ENCODE results near the gene FAM53B.

Gene FAM53B

GRCh38 chr10:124600051-124600880 is 143.9 kb downstream of the FAM53B start:
- no peak for TF ChIP-seq CTCF (IDR thresholded peaks at IDR 0.05; ENCODE audit: control insufficient read depth, extremely low read depth, insufficient read depth)
- DNase-seq (ENCODE audit: low read depth) = no peak
- no peak overlapping the region for H3K4me3 ChIP-seq (ENCODE audit: low read depth, low read length)

- no peak for TF ChIP-seq CTCF (IDR thresholded peaks at IDR 0.05; ENCODE audit: control insufficient read depth, extremely low read depth, insufficient read depth)
- DNase-seq (ENCODE audit: low read depth) = no peak
- no peak overlapping the region for H3K4me3 ChIP-seq (ENCODE audit: low read depth, low read length)
Observed at GRCh38 chr10:124599588-124600050, 144.6 kb downstream of the FAM53B start.

GRCh38 chr10:124598773-124599587 is 145.2 kb downstream of the FAM53B start:
- no peak overlapping the region for H3K4me3 ChIP-seq (ENCODE audit: low read depth, low read length)
- no peak for TF ChIP-seq CTCF (IDR thresholded peaks at IDR 0.05; ENCODE audit: control insufficient read depth, extremely low read depth, insufficient read depth)
- no peak for DNase-seq (ENCODE audit: low read depth)

GRCh38 chr10:124598196-124598595 is 146.0 kb downstream of the FAM53B start:
- no peak overlapping the region for H3K4me3 ChIP-seq (ENCODE audit: low read depth, low read length)
- no peak for DNase-seq (ENCODE audit: low read depth)
- no peak for TF ChIP-seq CTCF (IDR thresholded peaks at IDR 0.05; ENCODE audit: control insufficient read depth, extremely low read depth, insufficient read depth)

GRCh38 chr10:124597846-124598165 is 146.4 kb downstream of the FAM53B start:
- H3K4me3 ChIP-seq (ENCODE audit: low read depth, low read length) = no peak overlapping the region
- no peak for TF ChIP-seq CTCF (IDR thresholded peaks at IDR 0.05; ENCODE audit: control insufficient read depth, extremely low read depth, insufficient read depth)
- DNase-seq (ENCODE audit: low read depth) = no peak

- DNase-seq (ENCODE audit: low read depth) = no peak
- TF ChIP-seq CTCF (IDR thresholded peaks at IDR 0.05; ENCODE audit: control insufficient read depth, extremely low read depth, insufficient read depth) = no peak
- H3K4me3 ChIP-seq (ENCODE audit: low read depth, low read length) = no peak overlapping the region
Observed at GRCh38 chr10:124596962-124597845, 147.0 kb downstream of the FAM53B start.

Data from LNCaP clone FGC (cell line).